OCI-LY3 (cell line): ENCODE results near the gene PKIG.

ENCODE experiments used
- CTCF ChIP-seq: fragments of 200-600, 300-600 bp; sonication (generic); IDR thresholded peaks from 2 replicates; pipeline ENCODE4 v1.5.1; 2014; ENCODE audit warnings: antibody characterized with exemption, low read length, low read depth
- EZH2phosphoT487 ChIP-seq: fragments of 200-600 bp; shearing (Covaris generic); IDR thresholded peaks from 2 replicates; pipeline ENCODE4 v1.6.1; 2018; ENCODE audit warnings: antibody characterized with exemption, mixed run types, low read depth

- TF ChIP-seq CTCF, result no peak
- TF ChIP-seq EZH2phosphoT487, result no peak
Measured at GRCh38 chr20:44635877-44636276, 53.5 kb downstream of the PKIG start.
